H9 (cell line): ENCODE measurements around the gene ALMS1. TPM values are rescaled to one million over a fixed set of nuclear protein-coding genes. Genes with fewer than 3 reads are reported as not detected.

Experiments used
- DNase-seq: peaks from one replicate; pipeline ENCODE4 v3.0.0-alpha.2; 2017
- H2AFZ ChIP-seq: one replicate; pipeline ENCODE4 v1.6.1; 2013; ENCODE audit warnings: mild to moderate bottlenecking, low read length, control low read depth, moderate library complexity
- H2AK5ac ChIP-seq: 2 replicates; pipeline ENCODE4 v1.6.1; 2013; ENCODE audit warnings: low read length, control low read depth, mixed read lengths; ENCODE audit not compliant: insufficient read length
- H2BK120ac ChIP-seq: one replicate; pipeline ENCODE4 v1.6.1; 2013; ENCODE audit warnings: low read depth, mild to moderate bottlenecking, low read length, control low read depth, inconsistent platforms; ENCODE audit not compliant: poor library complexity, severe bottlenecking
- H2BK12ac ChIP-seq: 2 replicates; pipeline ENCODE4 v1.6.1; 2013; ENCODE audit warnings: low read length, control low read depth, mixed read lengths, low read depth; ENCODE audit not compliant: insufficient read length
- H2BK15ac ChIP-seq: 2 replicates; pipeline ENCODE4 v1.6.1; 2013; ENCODE audit warnings: low read depth, low read length, control low read depth
- H2BK20ac ChIP-seq: one replicate; pipeline ENCODE4 v1.6.1; 2013; ENCODE audit warnings: low read depth, mild to moderate bottlenecking, low read length, control low read depth, inconsistent platforms; ENCODE audit not compliant: poor library complexity, severe bottlenecking
- H2BK5ac ChIP-seq: 2 replicates; pipeline ENCODE4 v1.6.1; 2013; ENCODE audit warnings: low read length, control low read depth, mixed read lengths; ENCODE audit not compliant: insufficient read length
- H3K14ac ChIP-seq: 2 replicates; pipeline ENCODE4 v1.6.1; 2013; ENCODE audit warnings: low read length, control low read depth; ENCODE audit not compliant: insufficient read depth
- H3K18ac ChIP-seq: 2 replicates; pipeline ENCODE4 v1.6.1; 2013; ENCODE audit warnings: low read depth, mild to moderate bottlenecking, mixed read lengths, low read length, control low read depth; ENCODE audit not compliant: insufficient read length
- H3K23ac ChIP-seq: 2 replicates; pipeline ENCODE4 v1.6.1; 2013; ENCODE audit warnings: low read length, control low read depth, mixed read lengths, low read depth; ENCODE audit not compliant: insufficient read length
- H3K23me2 ChIP-seq: 2 replicates; pipeline ENCODE4 v1.6.1; 2013; ENCODE audit warnings: low read depth, mild to moderate bottlenecking, mixed read lengths, low read length, control low read depth; ENCODE audit not compliant: insufficient read length, poor library complexity, severe bottlenecking
- H3K27ac ChIP-seq: 2 replicates; pipeline ENCODE4 v1.5.1; 2013; ENCODE audit warnings: low read length, control low read depth, mixed read lengths, low read depth; ENCODE audit not compliant: insufficient read length
- H3K27me3 ChIP-seq: 2 replicates; pipeline ENCODE4 v1.6.1; 2013; ENCODE audit warnings: low read length, control low read depth, inconsistent platforms; ENCODE audit not compliant: insufficient read depth
- H3K4ac ChIP-seq: 2 replicates; pipeline ENCODE4 v1.6.1; 2013; ENCODE audit warnings: low read depth, mild to moderate bottlenecking, control low read depth, inconsistent platforms, low read length, moderate library complexity
- H3K4me1 ChIP-seq: 2 replicates; pipeline ENCODE4 v1.6.1; 2013; ENCODE audit warnings: low read length, control low read depth, inconsistent platforms; ENCODE audit not compliant: insufficient read depth
- H3K4me2 ChIP-seq: 2 replicates; pipeline ENCODE4 v1.6.1; 2013; ENCODE audit warnings: low read length, control low read depth, mixed read lengths; ENCODE audit not compliant: insufficient read length, insufficient read depth
- H3K56ac ChIP-seq: 2 replicates; pipeline ENCODE4 v1.6.1; 2013; ENCODE audit warnings: low read depth, mild to moderate bottlenecking, mixed read lengths, low read length, control low read depth; ENCODE audit not compliant: insufficient read length
- H3K79me1 ChIP-seq: 2 replicates; pipeline ENCODE4 v1.6.1; 2013; ENCODE audit warnings: low read depth, mild to moderate bottlenecking, moderate library complexity, low read length, control low read depth, inconsistent platforms; ENCODE audit not compliant: insufficient read depth, poor library complexity, severe bottlenecking
- H3K79me2 ChIP-seq: 2 replicates; pipeline ENCODE4 v1.6.1; 2013; ENCODE audit warnings: low read length, control low read depth, inconsistent platforms; ENCODE audit not compliant: insufficient read depth
- H3K9ac ChIP-seq: 2 replicates; pipeline ENCODE4 v1.6.1; 2013; ENCODE audit warnings: low read length, control low read depth, mixed read lengths; ENCODE audit not compliant: insufficient read length; ENCODE audit errors: extremely low read depth
- H3K9me3 ChIP-seq: one replicate; pipeline ENCODE4 v1.6.1; 2013; ENCODE audit warnings: low read depth, low read length, inconsistent platforms; ENCODE audit not compliant: control insufficient read depth
- H3T11ph ChIP-seq: one replicate; pipeline ENCODE4 v1.6.1; 2013; ENCODE audit warnings: mild to moderate bottlenecking, low read length, control low read depth, inconsistent platforms
- H4K20me1 ChIP-seq: one replicate; pipeline ENCODE4 v1.6.1; 2013; ENCODE audit not compliant: control insufficient read depth, insufficient read length, insufficient read depth
- H4K5ac ChIP-seq: 2 replicates; pipeline ENCODE4 v1.6.1; 2013; ENCODE audit warnings: low read depth, mild to moderate bottlenecking, mixed read lengths, low read length, control low read depth; ENCODE audit not compliant: insufficient read length
- H4K8ac ChIP-seq: replicated peaks from 2 replicates; pipeline ENCODE4 v1.6.1; 2013; ENCODE audit warnings: low read length, control low read depth, mixed read lengths, low read depth; ENCODE audit not compliant: insufficient read length
- H4K91ac ChIP-seq: 2 replicates; pipeline ENCODE4 v1.6.1; 2013; ENCODE audit warnings: low read depth, mild to moderate bottlenecking, moderate library complexity, mixed read lengths, low read length, control low read depth; ENCODE audit not compliant: insufficient read length
- H3K27ac Mint-ChIP-seq, 3 experiments: 2 replicates in 2 of 3; 3 replicates in 1 of 3; pipeline ENCODE4 v1.8.0; 2020 to 2021; ENCODE audit warnings: mixed read lengths in 3 of 3, mild to moderate bottlenecking in 1 of 3, moderate library complexity in 1 of 3
- H3K27me3 Mint-ChIP-seq: 2 replicates; pipeline ENCODE4 v1.8.0; 2021; ENCODE audit warnings: low read depth, mild to moderate bottlenecking, moderate library complexity, mixed read lengths
- H3K36me3 Mint-ChIP-seq, 3 experiments: 2 replicates in 2 of 3; 3 replicates in 1 of 3; pipeline ENCODE4 v1.8.0; 2020 to 2021; ENCODE audit warnings: low read depth in 3 of 3, mixed read lengths in 3 of 3; ENCODE audit not compliant: insufficient read depth in 1 of 3
- H3K4me1 Mint-ChIP-seq, 2 experiments: 2 replicates each; pipeline ENCODE4 v1.8.0; 2020; ENCODE audit warnings: mixed read lengths in 2 of 2
- H3K4me3 Mint-ChIP-seq, 2 experiments: 2 replicates in 1 of 2; 3 replicates in 1 of 2; pipeline ENCODE4 v1.8.0; 2020 to 2021; ENCODE audit warnings: mild to moderate bottlenecking in 2 of 2, mixed read lengths in 2 of 2, moderate library complexity in 1 of 2
- H3K9me3 Mint-ChIP-seq, 2 experiments: 2 replicates in 1 of 2; 3 replicates in 1 of 2; pipeline ENCODE4 v1.8.0; 2020; ENCODE audit warnings: mild to moderate bottlenecking in 2 of 2, mixed read lengths in 2 of 2, moderate library complexity in 1 of 2
- WGBS: extraction: QIAGEN DNeasy Blood & Tissue Kit; methylation state at CpG from one replicate; pipeline ENCODE4 v1.1.7; 2013; ENCODE audit warnings: missing lambda C conversion rate, low lambda C conversion rate, mixed read lengths; ENCODE audit not compliant: insufficient read length; ENCODE audit errors: extremely low coverage; 5-methylcytosine and 5-hydroxymethylcytosine counted together
- total RNA-seq: library from RNA; stranded (reverse); gene quantifications from 2 replicates; pipeline ENCODE4 v1.2.1, GENCODE V29; 2021
- TF ChIP-seq, protein P1 (sequence below): fragments of 200-600 bp; sonication (generic); conservative IDR thresholded peaks from 3 replicates; pipeline ENCODE4 v1.8.0; 2021; ENCODE audit warnings: antibody characterized with exemption, mild to moderate bottlenecking

The ALMS1 gene
- total RNA-seq, 1 experiment from 2014 or later: 36.2 TPM

DNA sequence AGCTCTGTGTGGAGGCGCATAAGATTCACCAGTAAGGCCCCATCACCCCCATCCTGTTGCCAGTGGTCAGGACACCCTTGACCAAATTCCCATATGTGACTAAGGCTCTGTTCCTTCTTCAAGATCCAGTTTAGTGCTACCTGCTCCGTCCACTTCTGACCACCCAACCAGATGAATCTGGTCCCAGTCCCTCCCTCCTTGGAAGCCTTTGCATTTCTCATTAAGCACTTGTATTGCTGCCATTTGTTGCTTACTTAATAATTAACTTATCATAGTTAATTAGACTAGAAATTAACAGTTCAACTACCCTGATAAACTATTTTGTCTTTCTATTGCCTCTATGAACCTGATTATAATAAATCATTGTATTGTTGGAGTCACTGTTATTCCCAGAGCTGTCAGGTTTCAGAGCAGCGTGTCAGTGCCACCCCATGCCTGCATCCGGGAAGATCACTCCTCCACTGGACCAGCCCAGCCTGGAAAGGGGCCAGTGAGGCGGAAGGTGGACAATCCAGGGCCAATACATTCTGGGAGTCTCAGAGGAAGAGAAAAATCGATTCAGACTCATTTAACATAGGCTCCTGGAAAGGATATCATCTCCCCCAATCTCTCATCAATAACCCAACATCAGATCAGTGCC is 266.1 kb downstream of the ALMS1 start:
- Histone ChIP-seq H2BK20ac (no peak overlapping the region), H4K5ac (no peak overlapping the region), H4K8ac (no peak overlapping the region), H3K23ac (no peak overlapping the region), H2AFZ (no peak overlapping the region), H3K14ac (no peak overlapping the region), H4K91ac (no peak overlapping the region), H3K79me2 (no peaks in the 10 kb centered on the region), H2BK12ac (no peak overlapping the region), H3K4ac (no peak overlapping the region), H2AK5ac (no peak overlapping the region), H3K4me2 (no peak overlapping the region), H3K27me3 (no peaks in the 10 kb centered on the region), H2BK120ac (no peak overlapping the region), H3K27ac (no peak overlapping the region), H3K56ac (no peak overlapping the region), H4K20me1 (no peaks in the 10 kb centered on the region), H3K4me1 (no peaks in the 10 kb centered on the region), H3T11ph (no peak overlapping the region), H2BK5ac (no peak overlapping the region), H2BK15ac (no peak overlapping the region), H3K23me2 (no peaks in the 10 kb centered on the region), H3K9ac (no peak overlapping the region), H3K18ac (no peak overlapping the region), H3K9me3 (no peaks in the 10 kb centered on the region), H3K79me1 (no peaks in the 10 kb centered on the region)
- H3K36me3 Mint-ChIP-seq: no peaks in the 10 kb centered on the region; a peak in 2 of 7 replicates
- no peak overlapping the region for H3K27ac Mint-ChIP-seq
- H3K4me3 Mint-ChIP-seq: no peak overlapping the region
- TF ChIP-seq, protein P1, sequence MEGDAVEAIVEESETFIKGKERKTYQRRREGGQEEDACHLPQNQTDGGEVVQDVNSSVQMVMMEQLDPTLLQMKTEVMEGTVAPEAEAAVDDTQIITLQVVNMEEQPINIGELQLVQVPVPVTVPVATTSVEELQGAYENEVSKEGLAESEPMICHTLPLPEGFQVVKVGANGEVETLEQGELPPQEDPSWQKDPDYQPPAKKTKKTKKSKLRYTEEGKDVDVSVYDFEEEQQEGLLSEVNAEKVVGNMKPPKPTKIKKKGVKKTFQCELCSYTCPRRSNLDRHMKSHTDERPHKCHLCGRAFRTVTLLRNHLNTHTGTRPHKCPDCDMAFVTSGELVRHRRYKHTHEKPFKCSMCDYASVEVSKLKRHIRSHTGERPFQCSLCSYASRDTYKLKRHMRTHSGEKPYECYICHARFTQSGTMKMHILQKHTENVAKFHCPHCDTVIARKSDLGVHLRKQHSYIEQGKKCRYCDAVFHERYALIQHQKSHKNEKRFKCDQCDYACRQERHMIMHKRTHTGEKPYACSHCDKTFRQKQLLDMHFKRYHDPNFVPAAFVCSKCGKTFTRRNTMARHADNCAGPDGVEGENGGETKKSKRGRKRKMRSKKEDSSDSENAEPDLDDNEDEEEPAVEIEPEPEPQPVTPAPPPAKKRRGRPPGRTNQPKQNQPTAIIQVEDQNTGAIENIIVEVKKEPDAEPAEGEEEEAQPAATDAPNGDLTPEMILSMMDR: no peak
- H3K4me1 Mint-ChIP-seq: no peaks in the 10 kb centered on the region
- H3K27me3 Mint-ChIP-seq: peaks cover 27% of the 10 kb centered on the region
- DNase-seq: no peak
- WGBS: no CpG with 5 or more reads among the region's 6 CpGs
- peaks cover 16 to 18% of the 10 kb centered on the region in 2 experiments for H3K9me3 Mint-ChIP-seq
